H1 (cell line): ENCODE results near the gene RAD51B. TPM values are rescaled to one million over a fixed set of nuclear protein-coding genes. Genes with fewer than 3 reads are reported as not detected.

ENCODE experiments used
- CTCF ChIA-PET: fragments of 300-600 bp; sonication (Branson Sonifier 250); formaldehyde crosslinking; loops from one replicate; lab custom pipeline; 2021; ENCODE audit not compliant: partially characterized antibody; lab: Charles Lee
- POLR2A ChIA-PET: fragments of 300-600 bp; sonication (Branson Sonifier 250); formaldehyde crosslinking; loops from one replicate; lab custom pipeline; 2021; ENCODE audit warnings: inconsistent platforms; ENCODE audit not compliant: partially characterized antibody; lab: Charles Lee
- DNase-seq, 2 experiments: peaks; one replicate each; pipeline versions ENCODE4 v3.0.0 to v3.0.0-alpha.2; 2010 to 2022; ENCODE audit warnings: low spot score in 2 of 2, low read depth in 1 of 2, mixed read lengths in 1 of 2
- FAIRE-seq: peaks from 2 replicates; lab custom pipeline; 2011; peaks lifted over from hg19 to GRCh38; lab: Jason Lieb, UNC
- H2AFZ ChIP-seq: 2 replicates; pipeline ENCODE4 v1.8.1; 2012; ENCODE audit warnings: low read length, inconsistent platforms
- H2AK5ac ChIP-seq: 2 replicates; pipeline ENCODE4 v1.6.1; 2013; ENCODE audit warnings: low read depth, low read length
- H2BK120ac ChIP-seq: replicated peaks from 2 replicates; pipeline ENCODE3; 2013; ENCODE audit warnings: low read depth, low read length, inconsistent platforms
- H2BK12ac ChIP-seq: 2 replicates; pipeline ENCODE4 v1.6.1; 2013; ENCODE audit warnings: low read depth, low read length
- H2BK15ac ChIP-seq: 2 replicates; pipeline ENCODE4 v1.6.1; 2013; ENCODE audit warnings: low read length
- H2BK20ac ChIP-seq: 2 replicates; pipeline ENCODE4 v1.6.1; 2013; ENCODE audit warnings: low read length
- H2BK5ac ChIP-seq: 2 replicates; pipeline ENCODE4 v1.6.1; 2013; ENCODE audit warnings: low read depth, low read length
- H3K14ac ChIP-seq: 2 replicates; pipeline ENCODE4 v1.6.1; 2013; ENCODE audit warnings: inconsistent platforms; ENCODE audit not compliant: insufficient read length
- H3K18ac ChIP-seq: 2 replicates; pipeline ENCODE4 v1.6.1; 2013; ENCODE audit warnings: low read length; ENCODE audit errors: extremely low read depth
- H3K23ac ChIP-seq: 2 replicates; pipeline ENCODE4 v1.6.1; 2013; ENCODE audit warnings: inconsistent platforms; ENCODE audit not compliant: insufficient read length
- H3K23me2 ChIP-seq: 2 replicates; pipeline ENCODE4 v1.6.1; 2013; ENCODE audit warnings: low read depth, low read length
- H3K27ac ChIP-seq: 2 replicates; pipeline ENCODE4 v1.6.1; 2011; ENCODE audit warnings: low read depth, low read length, inconsistent platforms
- H3K27me3 ChIP-seq, 4 experiments: replicated peaks in 1 of 4; 1 replicate in 1 of 4; 2 replicates in 3 of 4; pipeline versions ENCODE4 v1.6.1 to v1.8.1; 2011 to 2013; ENCODE audit warnings: low read length in 3 of 4, mild to moderate bottlenecking in 3 of 4, inconsistent platforms in 2 of 4, mixed read lengths in 2 of 4, moderate library complexity in 1 of 4; ENCODE audit not compliant: control insufficient read depth in 3 of 4, insufficient read depth in 3 of 4; ENCODE audit errors: extremely low read depth in 1 of 4
- H3K36me3 ChIP-seq, 4 experiments: 2 replicates each; pipeline versions ENCODE4 v1.6.1 to v1.8.1; 2011 to 2013; ENCODE audit warnings: mild to moderate bottlenecking in 4 of 4, low read length in 3 of 4, moderate library complexity in 2 of 4, control low read depth in 1 of 4, inconsistent platforms in 1 of 4; ENCODE audit not compliant: insufficient read depth in 4 of 4, control insufficient read depth in 2 of 4
- H3K4ac ChIP-seq: replicated peaks from 2 replicates; pipeline ENCODE3; 2013; ENCODE audit warnings: low read length, low read depth, mixed read lengths, inconsistent platforms; ENCODE audit not compliant: insufficient read length
- H3K4me1 ChIP-seq, 4 experiments: replicated peaks in 1 of 4; 1 replicate in 1 of 4; 2 replicates in 3 of 4; pipeline versions ENCODE4 v1.6.1 to v1.8.1; 2011 to 2013; ENCODE audit warnings: low read length in 3 of 4, inconsistent platforms in 2 of 4, mixed read lengths in 1 of 4; ENCODE audit not compliant: insufficient read depth in 4 of 4, control insufficient read depth in 3 of 4
- H3K4me2 ChIP-seq, 2 experiments: 2 replicates each; pipeline versions ENCODE4 v1.6.1 to v1.8.1; 2011 to 2013; ENCODE audit warnings: low read depth in 2 of 2, low read length in 2 of 2, control low read depth in 1 of 2, inconsistent platforms in 1 of 2, mild to moderate bottlenecking in 1 of 2; ENCODE audit not compliant: insufficient read depth in 1 of 2
- H3K4me3 ChIP-seq, 4 experiments: fragments of 200-600, 300-600 bp in 1 of 4; sonication (generic), shearing (Covaris generic), sonication (Bioruptor Twin) in 1 of 4; 2 replicates each; pipeline versions ENCODE4 v1.5.1 to v1.8.1; 2011 to 2016; ENCODE audit warnings: low read length in 4 of 4, low read depth in 3 of 4, control low read depth in 2 of 4, inconsistent platforms in 2 of 4, mild to moderate bottlenecking in 2 of 4, mixed read lengths in 1 of 4, moderate library complexity in 1 of 4; ENCODE audit not compliant: insufficient read depth in 2 of 4; ENCODE audit errors: extremely low read depth in 1 of 4
- H3K56ac ChIP-seq: replicated peaks from 2 replicates; pipeline ENCODE3; 2013; ENCODE audit warnings: low read depth, mild to moderate bottlenecking, mixed read lengths, low read length, inconsistent platforms; ENCODE audit not compliant: insufficient read length
- H3K79me1 ChIP-seq: 2 replicates; pipeline ENCODE4 v1.6.1; 2013; ENCODE audit warnings: low read depth, low read length, control low read depth
- H3K79me2 ChIP-seq, 2 experiments: 2 replicates each; pipeline versions ENCODE4 v1.6.1 to v1.8.1; 2012 to 2013; ENCODE audit warnings: low read length in 2 of 2, mild to moderate bottlenecking in 2 of 2, inconsistent platforms in 1 of 2; ENCODE audit not compliant: insufficient read depth in 2 of 2, control insufficient read depth in 1 of 2
- H3K9ac ChIP-seq, 4 experiments: replicated peaks in 1 of 4; 1 replicate in 1 of 4; 2 replicates in 3 of 4; pipeline versions ENCODE4 v1.6.1 to v1.8.1; 2011 to 2013; ENCODE audit warnings: low read depth in 3 of 4, low read length in 3 of 4, control low read depth in 2 of 4, mild to moderate bottlenecking in 2 of 4, moderate library complexity in 2 of 4, inconsistent platforms in 1 of 4; ENCODE audit errors: extremely low read depth in 1 of 4
- H3K9me3 ChIP-seq, 2 experiments: 2 replicates each; pipeline versions ENCODE4 v1.6.1 to v1.8.1; 2012 to 2013; ENCODE audit warnings: mild to moderate bottlenecking in 2 of 2, moderate library complexity in 2 of 2, control low read depth in 1 of 2, inconsistent platforms in 1 of 2, low read depth in 1 of 2, low read length in 1 of 2, mixed read lengths in 1 of 2; ENCODE audit not compliant: insufficient read depth in 2 of 2
- H4K20me1 ChIP-seq, 2 experiments: replicated peaks in 1 of 2; 2 replicates each; pipeline versions ENCODE3 to v1.8.1; 2011 to 2013; ENCODE audit warnings: inconsistent platforms in 2 of 2, low read length in 2 of 2, mild to moderate bottlenecking in 1 of 2; ENCODE audit not compliant: insufficient read depth in 2 of 2, control insufficient read depth in 1 of 2
- H4K5ac ChIP-seq: 2 replicates; pipeline ENCODE4 v1.6.1; 2013; ENCODE audit warnings: low read length, low read depth, mixed read lengths, inconsistent platforms; ENCODE audit not compliant: insufficient read length
- H4K8ac ChIP-seq: 2 replicates; pipeline ENCODE4 v1.8.0; 2013; ENCODE audit warnings: mild to moderate bottlenecking, moderate library complexity, low read length, inconsistent platforms; ENCODE audit not compliant: insufficient read depth; ENCODE audit errors: extremely low read depth
- H4K91ac ChIP-seq: replicated peaks from 2 replicates; pipeline ENCODE3; 2013; ENCODE audit warnings: low read length, mixed read lengths, inconsistent platforms; ENCODE audit not compliant: insufficient read length
- HDAC6 ChIP-seq: IDR thresholded peaks from one replicate; pipeline ENCODE4 v1.7.1; 2012; ENCODE audit warnings: low read depth, mild to moderate bottlenecking, inconsistent platforms, low read length, moderate library complexity
- JUND ChIP-seq: IDR thresholded peaks from 2 replicates; pipeline ENCODE4 v1.6.1; 2011; ENCODE audit warnings: mild to moderate bottlenecking, improper control_type of control experiment, low read length
- RBBP5 ChIP-seq: IDR thresholded peaks from 2 replicates; pipeline ENCODE4 v1.7.1; 2012; ENCODE audit warnings: low read depth, mild to moderate bottlenecking, inconsistent platforms, low read length, moderate library complexity, borderline replicate concordance
- WGBS, 2 experiments: shearing (Covaris generic) in 1 of 2; methylation state at CpG; one replicate each; pipeline versions ENCODE4 v1.1.6 to v1.1.7; 2013 to 2015; ENCODE audit warnings: low lambda C conversion rate in 2 of 2, mixed read lengths in 2 of 2, inconsistent platforms in 1 of 2, low coverage in 1 of 2, missing lambda C conversion rate in 1 of 2; ENCODE audit not compliant: insufficient replicate concordance in 2 of 2, insufficient coverage in 1 of 2, insufficient read length in 1 of 2; ENCODE audit errors: extremely low coverage in 1 of 2, missing lambda C conversion rate in 1 of 2; 5-methylcytosine and 5-hydroxymethylcytosine counted together
- polyA plus RNA-seq, 7 experiments: library from polyadenylated mRNA; depleted of rRNA in 3 of 7; stranded (reverse) in 5 of 7; unstranded in 2 of 7; fragments of >200 nt in 5 of 7; fragments of 200-250 nt in 2 of 7; gene quantifications; 1 replicate in 5 of 7; 2 replicates in 1 of 7; 4 replicates in 1 of 7; pipeline versions ENCODE4 v1.2.1 to v1.2.3, GENCODE V29; 2011 to 2013; ENCODE audit warnings: missing spikeins in 2 of 7, mixed read lengths in 2 of 7
- total RNA-seq: library from RNA; stranded (reverse); fragmentation: NEBNext Ultra II Directional; extraction: Animal tissue kit (Norgen Biotek cat#: 25700); gene quantifications from 2 replicates; pipeline ENCODE4 v1.2.1, GENCODE V29; 2021

RAD51B gene
- total and polyA plus RNA-seq, 2 of the 8 experiments (the other 6 are each of a cell fraction or from before 2014, with no cell fraction given) = 3.9 to 14.9 TPM

DNA sequence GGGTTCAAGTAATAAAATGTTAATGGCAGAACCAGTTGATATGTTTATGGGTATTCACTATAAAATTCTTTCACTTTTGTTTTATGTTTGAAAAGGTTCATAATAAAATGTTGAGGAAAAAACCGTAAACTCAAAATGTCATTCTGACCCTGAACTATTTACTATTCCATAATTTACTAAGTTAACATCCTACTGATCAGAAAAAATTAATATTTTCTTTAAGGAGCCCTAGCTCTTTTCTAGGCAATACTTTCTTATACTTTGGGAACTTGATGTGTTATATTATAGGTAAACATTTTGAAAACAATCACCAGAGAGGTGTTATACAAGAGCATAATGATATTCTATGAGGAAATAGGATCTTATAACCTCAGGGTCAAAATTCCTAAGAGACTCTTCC lies 638.7 kb downstream of the RAD51B start:
- Histone ChIP-seq H4K20me1 (no peaks in the 10 kb centered on the region), H3K79me2 (no peaks in the 10 kb centered on the region), H2AK5ac (no peak overlapping the region), H4K5ac (no peak overlapping the region), H2BK12ac (no peak overlapping the region), H3K23me2 (no peaks in the 10 kb centered on the region), H3K23ac (no peak overlapping the region), H2AFZ (no peak overlapping the region), H2BK5ac (no peak overlapping the region), H2BK15ac (no peak overlapping the region), H3K27ac (no peak overlapping the region), H3K4me2 (no peak overlapping the region), H3K18ac (no peak overlapping the region), H3K14ac (no peak overlapping the region), H3K9me3 (peaks cover 2 to 5% of the 10 kb centered on the region in 2 experiments; a peak in 1 of 4 replicates), H4K8ac (no peak overlapping the region), H3K36me3 (no peaks in the 10 kb centered on the region), H3K79me1 (no peaks in the 10 kb centered on the region), H4K91ac (no peak overlapping the region), H3K56ac (no peak overlapping the region), H2BK120ac (no peak overlapping the region), H3K4me1 (peaks cover 0 to 8% (median 1%) of the 10 kb centered on the region in 4 experiments; a peak in 2 of 7 replicates), H2BK20ac (no peak overlapping the region), H3K4me3 (no peak overlapping the region), H3K4ac (no peak overlapping the region), H3K27me3 (no peaks in the 10 kb centered on the region), H3K9ac (no peak overlapping the region)
- 69% methylated on average over 1 of the region's 1 CpG; no CpG with 5 or more reads in 1 of the 2 experiments for WGBS, 2 experiments
- no peak for FAIRE-seq
- TF ChIP-seq HDAC6 = no peak
- no peak for TF ChIP-seq JUND
- no peak for TF ChIP-seq RBBP5
- DNase-seq = no peak
- CTCF ChIA-PET = interaction anchor here (0.6 to 1.6 kb wide), 2 partner anchors 10 to 19 kb away, joined by 3 to 4 read pairs; no protein-coding TSS in a partner anchor
- POLR2A ChIA-PET = interaction anchor here (0.8 to 1.7 kb wide), 3 partner anchors 8 to 51 kb away, joined by 3 to 6 read pairs (median 3); no protein-coding TSS in a partner anchor
